ENCODE results near the gene MRM3. TPM values are rescaled to one million over a fixed set of nuclear protein-coding genes. Genes with fewer than 3 reads are reported as not detected.

The MRM3 gene
- polyA plus RNA-seq, 4 donors = 9.2 to 19.5 (median 14.5) TPM

GRCh38 chr17:811051-811784 lies 29.1 kb downstream of the MRM3 start:
- DNase-seq (no peak), FAIRE-seq (no peak)
- Histone ChIP-seq H3K4me3 (ENCODE audit: low read depth in 1 of 3, low read length in 3 of 3) (no peak overlapping the region), H3K36me3 (ENCODE audit: control insufficient read depth in 3 of 3, insufficient read depth in 2 of 3, low read depth in 1 of 3, low read length in 3 of 3) (peaks cover 0 to 19% (median 0%) of the 10 kb centered on the region in 3 donors), H3K4me1 (ENCODE audit: control insufficient read depth in 3 of 3, insufficient read depth in 2 of 3, low read depth in 1 of 3, low read length in 2 of 3) (no peaks in the 10 kb centered on the region), H3K27me3 (ENCODE audit: control insufficient read depth in 3 of 3, insufficient read depth in 3 of 3, low read length in 3 of 3) (no peaks in the 10 kb centered on the region), H3K9me3 (ENCODE audit: control insufficient read depth in 2 of 2, insufficient read depth in 1 of 2, low read depth in 1 of 2, low read length in 1 of 2) (peaks cover 0 to 2% of the 10 kb centered on the region in 2 donors), H3K27ac (ENCODE audit: low read depth in 1 of 3, low read length in 2 of 3) (no peak overlapping the region)
- 71 to 76% (median 72%) methylated on average over 28 to 29 of the region's 29 CpGs for WGBS, 3 donors

- 90 to 94% (median 94%) methylated on average over 14 of the region's 14 CpGs for WGBS, 3 donors
- peaks cover 0 to 14% (median 0%) of the 10 kb centered on the region in 3 donors for H3K36me3 ChIP-seq (ENCODE audit: control insufficient read depth in 3 of 3, insufficient read depth in 2 of 3, low read depth in 1 of 3, low read length in 3 of 3)
- FAIRE-seq = no peak
Observed at GRCh38 chr17:812638-813204, 30.6 kb downstream of the MRM3 start.

GRCh38 chr17:814371-814770 lies 32.2 kb downstream of the MRM3 start:
- no peak for FAIRE-seq
- no peak overlapping the region for H3K27ac ChIP-seq (ENCODE audit: low read depth in 1 of 3, low read length in 2 of 3)
- 93 to 95% (median 93%) methylated on average over 20 of the region's 20 CpGs for WGBS, 3 donors

More at GRCh38 chr17:812638-813204, 30.6 kb downstream of the MRM3 start:
- Histone ChIP-seq H3K27me3 (ENCODE audit: control insufficient read depth in 3 of 3, insufficient read depth in 3 of 3, low read length in 3 of 3) (no peaks in the 10 kb centered on the region), H3K4me1 (ENCODE audit: control insufficient read depth in 3 of 3, insufficient read depth in 2 of 3, low read depth in 1 of 3, low read length in 2 of 3) (no peaks in the 10 kb centered on the region), H3K9me3 (ENCODE audit: control insufficient read depth in 2 of 2, insufficient read depth in 1 of 2, low read depth in 1 of 2, low read length in 1 of 2) (peaks cover 0 to 2% of the 10 kb centered on the region in 2 donors), H3K4me3 (ENCODE audit: low read depth in 1 of 3, low read length in 3 of 3) (no peak overlapping the region), H3K27ac (ENCODE audit: low read depth in 1 of 3, low read length in 2 of 3) (no peak overlapping the region)
- no peak for DNase-seq

GRCh38 chr17:819251-819650 lies 37.1 kb downstream of the MRM3 start:
- no peaks in the 10 kb centered on the region for H3K4me1 ChIP-seq (ENCODE audit: control insufficient read depth in 3 of 3, insufficient read depth in 2 of 3, low read depth in 1 of 3, low read length in 2 of 3)
- WGBS, 3 donors = 91 to 95% (median 95%) methylated on average over 19 of the region's 19 CpGs
- H3K27ac ChIP-seq (ENCODE audit: low read depth in 1 of 3, low read length in 2 of 3) = no peak overlapping the region
- no peak overlapping the region for H3K4me3 ChIP-seq (ENCODE audit: low read depth in 1 of 3, low read length in 3 of 3)
- H3K36me3 ChIP-seq (ENCODE audit: control insufficient read depth in 3 of 3, insufficient read depth in 2 of 3, low read depth in 1 of 3, low read length in 3 of 3) = peaks cover 0 to 14% (median 0%) of the 10 kb centered on the region in 3 donors
- no peaks in the 10 kb centered on the region for H3K27me3 ChIP-seq (ENCODE audit: control insufficient read depth in 3 of 3, insufficient read depth in 3 of 3, low read length in 3 of 3)
- no peaks in the 10 kb centered on the region for H3K9me3 ChIP-seq (ENCODE audit: control insufficient read depth in 2 of 2, insufficient read depth in 1 of 2, low read depth in 1 of 2, low read length in 1 of 2)
- DNase-seq = no peak
- no peak for FAIRE-seq

More at GRCh38 chr17:814371-814770, 32.2 kb downstream of the MRM3 start:
- H3K4me3 ChIP-seq (ENCODE audit: low read depth in 1 of 3, low read length in 3 of 3) = no peak overlapping the region
- H3K9me3 ChIP-seq (ENCODE audit: control insufficient read depth in 2 of 2, insufficient read depth in 1 of 2, low read depth in 1 of 2, low read length in 1 of 2) = peaks cover 0 to 2% of the 10 kb centered on the region in 2 donors
- no peaks in the 10 kb centered on the region for H3K4me1 ChIP-seq (ENCODE audit: control insufficient read depth in 3 of 3, insufficient read depth in 2 of 3, low read depth in 1 of 3, low read length in 2 of 3)
- peaks cover 0 to 13% (median 0%) of the 10 kb centered on the region in 3 donors for H3K36me3 ChIP-seq (ENCODE audit: control insufficient read depth in 3 of 3, insufficient read depth in 2 of 3, low read depth in 1 of 3, low read length in 3 of 3)
- DNase-seq = no peak
- no peaks in the 10 kb centered on the region for H3K27me3 ChIP-seq (ENCODE audit: control insufficient read depth in 3 of 3, insufficient read depth in 3 of 3, low read length in 3 of 3)

GRCh38 chr17:823501-823902 lies 41.3 kb downstream of the MRM3 start:
- Histone ChIP-seq H3K4me3 (ENCODE audit: low read depth in 1 of 3, low read length in 3 of 3) (no peak overlapping the region), H3K9me3 (ENCODE audit: control insufficient read depth in 2 of 2, insufficient read depth in 1 of 2, low read depth in 1 of 2, low read length in 1 of 2) (no peaks in the 10 kb centered on the region), H3K27me3 (ENCODE audit: control insufficient read depth in 3 of 3, insufficient read depth in 3 of 3, low read length in 3 of 3) (no peaks in the 10 kb centered on the region), H3K36me3 (ENCODE audit: control insufficient read depth in 3 of 3, insufficient read depth in 2 of 3, low read depth in 1 of 3, low read length in 3 of 3) (peaks cover 0 to 23% (median 0%) of the 10 kb centered on the region in 3 donors), H3K27ac (ENCODE audit: low read depth in 1 of 3, low read length in 2 of 3) (no peak overlapping the region), H3K4me1 (ENCODE audit: control insufficient read depth in 3 of 3, insufficient read depth in 2 of 3, low read depth in 1 of 3, low read length in 2 of 3) (no peaks in the 10 kb centered on the region)
- DNase-seq (no peak), FAIRE-seq (no peak)
- WGBS, 3 donors = 74 to 90% (median 87%) methylated on average over 9 of the region's 9 CpGs

- FAIRE-seq = no peak
- peaks cover 0 to 23% (median 0%) of the 10 kb centered on the region in 3 donors for H3K36me3 ChIP-seq (ENCODE audit: control insufficient read depth in 3 of 3, insufficient read depth in 2 of 3, low read depth in 1 of 3, low read length in 3 of 3)
- WGBS, 3 donors = 89 to 93% (median 92%) methylated on average over 16 of the region's 16 CpGs
Observed at GRCh38 chr17:824378-824777, 42.2 kb downstream of the MRM3 start.

GRCh38 chr17:825216-825615 lies 43.1 kb downstream of the MRM3 start:
- no peak overlapping the region for H3K4me3 ChIP-seq (ENCODE audit: low read depth in 1 of 3, low read length in 3 of 3)
- peaks cover 0 to 20% (median 0%) of the 10 kb centered on the region in 3 donors for H3K36me3 ChIP-seq (ENCODE audit: control insufficient read depth in 3 of 3, insufficient read depth in 2 of 3, low read depth in 1 of 3, low read length in 3 of 3)
- FAIRE-seq (no peak), DNase-seq (no peak)
- no peak overlapping the region for H3K27ac ChIP-seq (ENCODE audit: low read depth in 1 of 3, low read length in 2 of 3)
- no peaks in the 10 kb centered on the region for H3K9me3 ChIP-seq (ENCODE audit: control insufficient read depth in 2 of 2, insufficient read depth in 1 of 2, low read depth in 1 of 2, low read length in 1 of 2)
- H3K4me1 ChIP-seq (ENCODE audit: control insufficient read depth in 3 of 3, insufficient read depth in 2 of 3, low read depth in 1 of 3, low read length in 2 of 3) = no peaks in the 10 kb centered on the region
- no peaks in the 10 kb centered on the region for H3K27me3 ChIP-seq (ENCODE audit: control insufficient read depth in 3 of 3, insufficient read depth in 3 of 3, low read length in 3 of 3)
- 84 to 87% (median 85%) methylated on average over 17 of the region's 17 CpGs for WGBS, 3 donors

More at GRCh38 chr17:824378-824777, 42.2 kb downstream of the MRM3 start:
- H3K27me3 ChIP-seq (ENCODE audit: control insufficient read depth in 3 of 3, insufficient read depth in 3 of 3, low read length in 3 of 3) = no peaks in the 10 kb centered on the region
- no peaks in the 10 kb centered on the region for H3K9me3 ChIP-seq (ENCODE audit: control insufficient read depth in 2 of 2, insufficient read depth in 1 of 2, low read depth in 1 of 2, low read length in 1 of 2)
- no peaks in the 10 kb centered on the region for H3K4me1 ChIP-seq (ENCODE audit: control insufficient read depth in 3 of 3, insufficient read depth in 2 of 3, low read depth in 1 of 3, low read length in 2 of 3)
- no peak for DNase-seq
- no peak overlapping the region for H3K4me3 ChIP-seq (ENCODE audit: low read depth in 1 of 3, low read length in 3 of 3)
- no peak overlapping the region for H3K27ac ChIP-seq (ENCODE audit: low read depth in 1 of 3, low read length in 2 of 3)

- 88 to 89% (median 89%) methylated on average over 21 of the region's 21 CpGs for WGBS, 3 donors
- H3K9me3 ChIP-seq (ENCODE audit: control insufficient read depth in 2 of 2, insufficient read depth in 1 of 2, low read depth in 1 of 2, low read length in 1 of 2) = peaks cover 0 to 3% of the 10 kb centered on the region in 2 donors
- no peak for DNase-seq
- H3K27me3 ChIP-seq (ENCODE audit: control insufficient read depth in 3 of 3, insufficient read depth in 3 of 3, low read length in 3 of 3) = no peaks in the 10 kb centered on the region
- H3K4me3 ChIP-seq (ENCODE audit: low read depth in 1 of 3, low read length in 3 of 3) = no peak overlapping the region
- H3K4me1 ChIP-seq (ENCODE audit: control insufficient read depth in 3 of 3, insufficient read depth in 2 of 3, low read depth in 1 of 3, low read length in 2 of 3) = no peaks in the 10 kb centered on the region
- no peak for FAIRE-seq
- H3K36me3 ChIP-seq (ENCODE audit: control insufficient read depth in 3 of 3, insufficient read depth in 2 of 3, low read depth in 1 of 3, low read length in 3 of 3) = peaks cover 0 to 20% (median 0%) of the 10 kb centered on the region in 3 donors
- H3K27ac ChIP-seq (ENCODE audit: low read depth in 1 of 3, low read length in 2 of 3) = no peak overlapping the region
Observed at GRCh38 chr17:826778-827177, 44.6 kb downstream of the MRM3 start.

All from small intestine (tissue), 7 donors.